Activated T-cell treated with anti-CD3 and anti-CD28 coated beads for 48 hours (primary cell): Measurements from ENCODE around the gene MBD5.

Experiments used
- DNase-seq: peaks from one replicate; pipeline ENCODE4 v3.0.0-alpha.2; 2020; ENCODE audit warnings: low read depth

MBD5 gene

GRCh38 chr2:148475626-148476025 is 454.7 kb downstream of the MBD5 start:
- DNase-seq, result no peak

GRCh38 chr2:148479398-148479797 is 458.5 kb downstream of the MBD5 start:
- no peak for DNase-seq

GRCh38 chr2:148483665-148484064 is 462.8 kb downstream of the MBD5 start:
- DNase-seq, result no peak

GRCh38 chr2:148484066-148484465 is 463.2 kb downstream of the MBD5 start:
- no peak for DNase-seq

- no peak for DNase-seq
Measured at GRCh38 chr2:148486655-148487054, 465.8 kb downstream of the MBD5 start.

- DNase-seq, result no peak
Measured at GRCh38 chr2:148487439-148487838, 466.5 kb downstream of the MBD5 start.

GRCh38 chr2:148490840-148491439 is 470.0 kb downstream of the MBD5 start:
- no peak for DNase-seq

GRCh38 chr2:148493822-148494563 is 473.1 kb downstream of the MBD5 start:
- no peak for DNase-seq

GRCh38 chr2:148495586-148495985 is 474.7 kb downstream of the MBD5 start:
- no peak for DNase-seq

- no peak for DNase-seq
Measured at GRCh38 chr2:148501545-148501944, 480.7 kb downstream of the MBD5 start.

- DNase-seq, result no peak
Measured at GRCh38 chr2:148503516-148503915, 482.6 kb downstream of the MBD5 start.

GRCh38 chr2:148507970-148508369 is 487.1 kb downstream of the MBD5 start:
- DNase-seq, result no peak

- no peak for DNase-seq
Measured at GRCh38 chr2:148508878-148509287, 488.0 kb downstream of the MBD5 start.

GRCh38 chr2:148509288-148509902 is 488.5 kb downstream of the MBD5 start:
- DNase-seq, result peak; percentile 83

- DNase-seq, result no peak
Measured at GRCh38 chr2:148511883-148512282, 491.0 kb downstream of the MBD5 start.

- DNase-seq, result no peak
Measured at GRCh38 chr2:148512501-148512900, 491.6 kb downstream of the MBD5 start.

- no peak for DNase-seq
Measured at GRCh38 chr2:148513427-148513826, 492.5 kb downstream of the MBD5 start.

- no peak for DNase-seq
Measured at GRCh38 chr2:148515120-148515519, 494.2 kb downstream of the MBD5 start.

GRCh38 chr2:148515976-148516375 is 495.1 kb downstream of the MBD5 start:
- no peak for DNase-seq

GRCh38 chr2:148517296-148517695 is 496.4 kb downstream of the MBD5 start:
- no peak for DNase-seq

- DNase-seq, result no peak
Measured at GRCh38 chr2:148517822-148518221, 496.9 kb downstream of the MBD5 start.

GRCh38 chr2:148519013-148519412 is 498.1 kb downstream of the MBD5 start:
- no peak for DNase-seq

- no peak for DNase-seq
Measured at GRCh38 chr2:148521181-148521580, 500.3 kb downstream of the MBD5 start.
